HG03039 (cell line): ENCODE data around the gene CTLA4.
"Not testable (repeated sequence)": the region's sequence is repeated elsewhere in the genome, so short reads cannot be mapped to it uniquely, and the experiment has no call there.

Experiments used
- ATAC-seq: cut with Tn5 transposase; IDR thresholded peaks from one replicate; pipeline ENCODE4 v1.9.1; 2021; ENCODE audit warnings: mild to moderate bottlenecking, moderate library complexity; ENCODE audit not compliant: unreplicated experiment

Gene CTLA4

GRCh38 chr2:203855274-203855673 is 12.3 kb upstream of the CTLA4 start:
- ATAC-seq: no peak

GRCh38 chr2:203857656-203858055 is 9.9 kb upstream of the CTLA4 start:
- no peak for ATAC-seq

GRCh38 chr2:203858176-203858575 is 9.4 kb upstream of the CTLA4 start:
- ATAC-seq: no peak

- no peak for ATAC-seq
These were observed 8.4 kb upstream of the CTLA4 start for GRCh38 chr2:203859030-203859789.

GRCh38 chr2:203861197-203861596 is 6.4 kb upstream of the CTLA4 start:
- ATAC-seq: no peak

GRCh38 chr2:203861607-203862006 is 6.0 kb upstream of the CTLA4 start:
- no peak for ATAC-seq

- no peak for ATAC-seq
These were observed 1.9 kb downstream of the CTLA4 start for GRCh38 chr2:203869223-203870042.

GRCh38 chr2:203870481-203870880 is 2.9 kb downstream of the CTLA4 start:
- ATAC-seq: no peak

GRCh38 chr2:203870941-203871340 is 3.4 kb downstream of the CTLA4 start:
- no peak for ATAC-seq

GRCh38 chr2:203871371-203871983 is 3.9 kb downstream of the CTLA4 start:
- ATAC-seq: peak; percentile 93

GRCh38 chr2:203873461-203873860 is 5.9 kb downstream of the CTLA4 start:
- ATAC-seq: no peak

GRCh38 chr2:203873921-203874631 is 6.5 kb downstream of the CTLA4 start:
- ATAC-seq: no peak

GRCh38 chr2:203875471-203875870 is 7.9 kb downstream of the CTLA4 start:
- no peak for ATAC-seq

GRCh38 chr2:203876328-203876727 is 8.8 kb downstream of the CTLA4 start:
- ATAC-seq: no peak

GRCh38 chr2:203878063-203878462 is 10.5 kb downstream of the CTLA4 start:
- no peak for ATAC-seq

GRCh38 chr2:203880557-203881125 is 13.1 kb downstream of the CTLA4 start:
- no peak for ATAC-seq

- ATAC-seq: not testable (repeated sequence)
These were observed 13.6 kb downstream of the CTLA4 start for GRCh38 chr2:203881185-203881584.

GRCh38 chr2:203882551-203882950 is 15.0 kb downstream of the CTLA4 start:
- ATAC-seq: no peak

- ATAC-seq: no peak
These were observed 19.1 kb downstream of the CTLA4 start for GRCh38 chr2:203886661-203887151.

- no peak for ATAC-seq
These were observed 20.1 kb downstream of the CTLA4 start for GRCh38 chr2:203887677-203888076.

GRCh38 chr2:203889542-203889941 is 22.0 kb downstream of the CTLA4 start:
- ATAC-seq: no peak
